Renal cortical epithelial cell (primary cell): ENCODE results near the gene PRDX1. TPM values are rescaled to one million over a fixed set of nuclear protein-coding genes. Genes with fewer than 3 reads are reported as not detected.
"Not testable (repeated sequence)": the region's sequence is repeated elsewhere in the genome, so short reads cannot be mapped to it uniquely, and the experiment has no call there.

Source experiments
- DNase-seq: peaks from one replicate; pipeline ENCODE4 v3.0.0-alpha.2; 2011; ENCODE audit warnings: low read depth
- total RNA-seq: library from RNA; depleted of rRNA; stranded (reverse); fragments of >200 nt; gene quantifications from 2 replicates; pipeline ENCODE4 v1.2.3, GENCODE V29; 2014

The PRDX1 gene
- total RNA-seq, 1 donor from 2014 or later: 649 TPM

- DNase-seq: no peak
Measured at GRCh38 chr1:45503462-45504360, 18.0 kb downstream of the PRDX1 start.

- no peak for DNase-seq
Measured at GRCh38 chr1:45501505-45501859, 20.2 kb downstream of the PRDX1 start.

GRCh38 chr1:45499415-45499769 lies 22.3 kb downstream of the PRDX1 start:
- DNase-seq: no peak

GRCh38 chr1:45498279-45498678 lies 23.4 kb downstream of the PRDX1 start:
- DNase-seq: no peak

GRCh38 chr1:45493116-45493697 lies 28.5 kb downstream of the PRDX1 start:
- DNase-seq: peak; percentile 51

GRCh38 chr1:45492691-45493090 lies 29.0 kb downstream of the PRDX1 start:
- DNase-seq: no peak

GRCh38 chr1:45491487-45492260 lies 30.0 kb downstream of the PRDX1 start:
- DNase-seq: no peak

- peak; percentile 100 for DNase-seq
Measured at GRCh38 chr1:45490626-45491486, 30.8 kb downstream of the PRDX1 start, which contains the start of gene TESK2. TSS of gene TESK2 (minus strand) at chr1:45491163. CDS start at chr1:45457785, 33,378 bp downstream.

GRCh38 chr1:45490121-45490625 lies 31.5 kb downstream of the PRDX1 start:
- DNase-seq: peak; percentile 39

- not testable (repeated sequence) for DNase-seq
Measured at GRCh38 chr1:45489379-45489778, 32.3 kb downstream of the PRDX1 start.

- no peak for DNase-seq
Measured at GRCh38 chr1:45488666-45489377, 32.9 kb downstream of the PRDX1 start.

- DNase-seq: no peak
Measured at GRCh38 chr1:45485949-45486348, 35.7 kb downstream of the PRDX1 start.

- no peak for DNase-seq
Measured at GRCh38 chr1:45479039-45479748, 42.5 kb downstream of the PRDX1 start.

- no peak for DNase-seq
Measured at GRCh38 chr1:45478121-45478814, 43.4 kb downstream of the PRDX1 start.

GRCh38 chr1:45477646-45478045 lies 44.0 kb downstream of the PRDX1 start:
- no peak for DNase-seq

GRCh38 chr1:45474194-45474593 lies 47.5 kb downstream of the PRDX1 start:
- DNase-seq: not testable (repeated sequence)

GRCh38 chr1:45473302-45473701 lies 48.4 kb downstream of the PRDX1 start:
- no peak for DNase-seq

- no peak for DNase-seq
Measured at GRCh38 chr1:45470306-45470798, 51.3 kb downstream of the PRDX1 start.

GRCh38 chr1:45467353-45467752 lies 54.3 kb downstream of the PRDX1 start:
- DNase-seq: not testable (repeated sequence)
